Panc1 (cell line): ENCODE results near the gene PLXNA2. TPM values are rescaled to one million over a fixed set of nuclear protein-coding genes. Genes with fewer than 3 reads are reported as not detected.

ENCODE experiments used
- ATAC-seq: fragments of 200-7000 bp; cut with Tn5 transposase; 2 replicates; pipeline ENCODE4 v1.9.1; 2020; ENCODE audit warnings: mild to moderate bottlenecking, moderate library complexity
- BruUV-seq: library from RNA; stranded (reverse); fragments of 400-500 nt; replicated peaks from 2 replicates; lab custom pipeline; 2021; lab: Mats Ljungman, UMichigan
- CTCF ChIA-PET: fragments of 300-600 bp; sonication (Branson Sonifier 250); formaldehyde crosslinking; loops from one replicate; lab custom pipeline; 2022; ENCODE audit warnings: antibody characterized with exemption; lab: Charles Lee
- POLR2A ChIA-PET: fragments of 300-600 bp; sonication (Branson Sonifier 250); formaldehyde crosslinking; loops from one replicate; lab custom pipeline; 2022; ENCODE audit warnings: antibody characterized with exemption; lab: Charles Lee
- DNase-seq: peaks from one replicate; pipeline ENCODE4 v3.0.0-alpha.2; 2010; ENCODE audit warnings: low read depth, low spot score
- H3K27ac ChIP-seq: 2 replicates; pipeline ENCODE4 v1.5.1; 2011; ENCODE audit warnings: mild to moderate bottlenecking, low read length, inconsistent platforms
- H3K27me3 ChIP-seq: fragments of 200-500 bp; sonication (Bioruptor generic); 2 replicates; pipeline ENCODE4 v1.6.0; 2014; ENCODE audit warnings: low read length, inconsistent platforms; ENCODE audit not compliant: control insufficient read depth, insufficient read depth
- H3K36me3 ChIP-seq: fragments of 200-500 bp; sonication (Bioruptor generic); 2 replicates; pipeline ENCODE4 v1.5.1; 2014; ENCODE audit warnings: inconsistent platforms, mild to moderate bottlenecking, low read length, moderate library complexity; ENCODE audit not compliant: control insufficient read depth, insufficient read depth
- H3K4me1 ChIP-seq: 2 replicates; pipeline ENCODE4 v1.5.1; 2011; ENCODE audit warnings: inconsistent platforms, mild to moderate bottlenecking, low read length, moderate library complexity; ENCODE audit not compliant: control insufficient read depth, insufficient read depth
- H3K4me3 ChIP-seq, 2 experiments: 2 replicates each; pipeline ENCODE4 v1.5.1; 2011 to 2012; ENCODE audit warnings: low read depth in 2 of 2, low read length in 2 of 2, mild to moderate bottlenecking in 2 of 2, inconsistent platforms in 1 of 2, moderate library complexity in 1 of 2
- H3K9me3 ChIP-seq: fragments of 200-500 bp; sonication (Bioruptor generic); 2 replicates; pipeline ENCODE4 v1.5.1; 2014; ENCODE audit warnings: low read depth, mild to moderate bottlenecking, inconsistent platforms, low read length, moderate library complexity; ENCODE audit not compliant: control insufficient read depth, insufficient read depth
- POLR2AphosphoS5 ChIP-seq: IDR thresholded peaks from 2 replicates; pipeline ENCODE4 v1.6.1; 2012; ENCODE audit warnings: mild to moderate bottlenecking, low read depth, low read length, moderate library complexity
- SIN3A ChIP-seq: IDR thresholded peaks from 2 replicates; pipeline ENCODE4 v1.6.1; 2012; ENCODE audit warnings: low read depth, mild to moderate bottlenecking, low read length, moderate library complexity, borderline replicate concordance; ENCODE audit not compliant: insufficient read depth
- TCF7L2 ChIP-seq: IDR thresholded peaks from 2 replicates; pipeline ENCODE4 v1.6.1; 2011; ENCODE audit warnings: mild to moderate bottlenecking, low read depth, low read length, inconsistent platforms
- in situ Hi-C: cut with HindIII; loops from 2 replicates; pipeline ENCODE4 v1.10.0; 2016; ENCODE audit warnings: low sequenced_read_pairs, low pct_unique_long_range_greater_than_20kb
- intact Hi-C: fragments of 100-400 bp; cut with micrococcal nuclease; formaldehyde crosslinking; loops from one replicate; pipeline ENCODE4 v1.10.0; 2022; ENCODE audit not compliant: unreplicated experiment
- total RNA-seq: library from RNA; stranded (reverse); gene quantifications from one replicate; pipeline ENCODE4 v1.2.1, GENCODE V29; 2021; ENCODE audit not compliant: unreplicated experiment
- TF ChIP-seq, protein P1 (sequence below): fragments of 450-650 bp; IDR thresholded peaks from 2 replicates; pipeline ENCODE4 v1.5.1; 2017; ENCODE audit warnings: mild to moderate bottlenecking
- TF ChIP-seq, protein P2 (sequence below), 2 experiments: IDR thresholded peaks; 2 replicates each; pipeline ENCODE4 v1.6.1; 2011 to 2012; ENCODE audit warnings: low read depth in 2 of 2, control low read depth in 1 of 2, low read length in 1 of 2, mild to moderate bottlenecking in 1 of 2, moderate library complexity in 1 of 2; ENCODE audit not compliant: insufficient read depth in 1 of 2

The PLXNA2 gene
- total RNA-seq, 1 experiment from 2014 or later = 0.98 TPM

- H3K36me3 ChIP-seq = no peaks in the 10 kb centered on the region
- POLR2A ChIA-PET = no interaction called here
- DNase-seq = no peak
- ATAC-seq = no peak
- H3K27ac ChIP-seq = no peak overlapping the region
- in situ Hi-C loops = no loop called here
- H3K4me1 ChIP-seq = no peaks in the 10 kb centered on the region
- no TSS peak for BruUV-seq
- H3K9me3 ChIP-seq = no peaks in the 10 kb centered on the region
- no peak for TF ChIP-seq TCF7L2
- no peak for TF ChIP-seq SIN3A
- TF ChIP-seq, protein P1, sequence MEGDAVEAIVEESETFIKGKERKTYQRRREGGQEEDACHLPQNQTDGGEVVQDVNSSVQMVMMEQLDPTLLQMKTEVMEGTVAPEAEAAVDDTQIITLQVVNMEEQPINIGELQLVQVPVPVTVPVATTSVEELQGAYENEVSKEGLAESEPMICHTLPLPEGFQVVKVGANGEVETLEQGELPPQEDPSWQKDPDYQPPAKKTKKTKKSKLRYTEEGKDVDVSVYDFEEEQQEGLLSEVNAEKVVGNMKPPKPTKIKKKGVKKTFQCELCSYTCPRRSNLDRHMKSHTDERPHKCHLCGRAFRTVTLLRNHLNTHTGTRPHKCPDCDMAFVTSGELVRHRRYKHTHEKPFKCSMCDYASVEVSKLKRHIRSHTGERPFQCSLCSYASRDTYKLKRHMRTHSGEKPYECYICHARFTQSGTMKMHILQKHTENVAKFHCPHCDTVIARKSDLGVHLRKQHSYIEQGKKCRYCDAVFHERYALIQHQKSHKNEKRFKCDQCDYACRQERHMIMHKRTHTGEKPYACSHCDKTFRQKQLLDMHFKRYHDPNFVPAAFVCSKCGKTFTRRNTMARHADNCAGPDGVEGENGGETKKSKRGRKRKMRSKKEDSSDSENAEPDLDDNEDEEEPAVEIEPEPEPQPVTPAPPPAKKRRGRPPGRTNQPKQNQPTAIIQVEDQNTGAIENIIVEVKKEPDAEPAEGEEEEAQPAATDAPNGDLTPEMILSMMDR = no peak
- TF ChIP-seq POLR2AphosphoS5 = no peak
- TF ChIP-seq, protein P2, sequence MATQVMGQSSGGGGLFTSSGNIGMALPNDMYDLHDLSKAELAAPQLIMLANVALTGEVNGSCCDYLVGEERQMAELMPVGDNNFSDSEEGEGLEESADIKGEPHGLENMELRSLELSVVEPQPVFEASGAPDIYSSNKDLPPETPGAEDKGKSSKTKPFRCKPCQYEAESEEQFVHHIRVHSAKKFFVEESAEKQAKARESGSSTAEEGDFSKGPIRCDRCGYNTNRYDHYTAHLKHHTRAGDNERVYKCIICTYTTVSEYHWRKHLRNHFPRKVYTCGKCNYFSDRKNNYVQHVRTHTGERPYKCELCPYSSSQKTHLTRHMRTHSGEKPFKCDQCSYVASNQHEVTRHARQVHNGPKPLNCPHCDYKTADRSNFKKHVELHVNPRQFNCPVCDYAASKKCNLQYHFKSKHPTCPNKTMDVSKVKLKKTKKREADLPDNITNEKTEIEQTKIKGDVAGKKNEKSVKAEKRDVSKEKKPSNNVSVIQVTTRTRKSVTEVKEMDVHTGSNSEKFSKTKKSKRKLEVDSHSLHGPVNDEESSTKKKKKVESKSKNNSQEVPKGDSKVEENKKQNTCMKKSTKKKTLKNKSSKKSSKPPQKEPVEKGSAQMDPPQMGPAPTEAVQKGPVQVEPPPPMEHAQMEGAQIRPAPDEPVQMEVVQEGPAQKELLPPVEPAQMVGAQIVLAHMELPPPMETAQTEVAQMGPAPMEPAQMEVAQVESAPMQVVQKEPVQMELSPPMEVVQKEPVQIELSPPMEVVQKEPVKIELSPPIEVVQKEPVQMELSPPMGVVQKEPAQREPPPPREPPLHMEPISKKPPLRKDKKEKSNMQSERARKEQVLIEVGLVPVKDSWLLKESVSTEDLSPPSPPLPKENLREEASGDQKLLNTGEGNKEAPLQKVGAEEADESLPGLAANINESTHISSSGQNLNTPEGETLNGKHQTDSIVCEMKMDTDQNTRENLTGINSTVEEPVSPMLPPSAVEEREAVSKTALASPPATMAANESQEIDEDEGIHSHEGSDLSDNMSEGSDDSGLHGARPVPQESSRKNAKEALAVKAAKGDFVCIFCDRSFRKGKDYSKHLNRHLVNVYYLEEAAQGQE (IDR thresholded peaks at IDR 0.05; ENCODE audit: insufficient read depth in 1 of 2, low read depth in 2 of 2, low read length in 1 of 2) = no peak
- intact Hi-C loops = no loop called here
- CTCF ChIA-PET = no interaction called here
- H3K4me3 ChIP-seq = no peak overlapping the region
- H3K27me3 ChIP-seq = no peaks in the 10 kb centered on the region
Observed at GRCh38 chr1:208006258-208006920, 237.8 kb downstream of the PLXNA2 start.

DNA sequence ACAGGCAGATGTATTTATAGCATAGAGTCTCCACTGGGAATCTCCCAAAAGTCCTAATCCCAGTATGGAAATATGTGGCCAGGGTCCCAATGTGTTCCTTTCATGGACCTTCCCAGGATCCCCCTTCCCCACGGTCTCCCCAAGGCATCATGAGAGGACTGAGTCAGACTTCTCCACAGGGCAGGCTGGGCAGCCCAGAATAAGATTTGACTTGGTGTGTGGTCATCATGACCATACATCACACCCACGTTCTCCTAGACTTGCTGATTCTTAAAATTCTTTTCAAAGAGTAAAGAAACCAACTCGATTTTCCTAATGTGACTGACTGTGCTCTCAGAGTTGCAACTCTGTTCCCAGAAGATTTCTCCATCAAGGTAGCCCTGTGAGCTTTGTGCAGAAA is 239.3 kb downstream of the PLXNA2 start:
- Histone ChIP-seq H3K4me3 (no peak overlapping the region), H3K27me3 (no peaks in the 10 kb centered on the region), H3K9me3 (no peaks in the 10 kb centered on the region), H3K4me1 (no peaks in the 10 kb centered on the region), H3K27ac (no peak overlapping the region), H3K36me3 (no peaks in the 10 kb centered on the region)
- ATAC-seq (no peak), DNase-seq (no peak)
- intact Hi-C loops (no loop called here), in situ Hi-C loops (no loop called here)
- TF ChIP-seq POLR2AphosphoS5 = no peak
- no TSS peak for BruUV-seq
- POLR2A ChIA-PET = no interaction called here
- CTCF ChIA-PET = no interaction called here

- intact Hi-C loops (no loop called here), in situ Hi-C loops (no loop called here)
- CTCF ChIA-PET = no interaction called here
Observed at GRCh38 chr1:208003241-208003640, 240.9 kb downstream of the PLXNA2 start.

More at GRCh38 chr1:208003241-208003640, 240.9 kb downstream of the PLXNA2 start:
- no TSS peak for BruUV-seq
- Histone ChIP-seq H3K9me3 (no peaks in the 10 kb centered on the region), H3K27ac (no peak overlapping the region), H3K27me3 (no peaks in the 10 kb centered on the region; the same call in 1 of the 2 replicates), H3K4me3 (no peak overlapping the region), H3K4me1 (no peaks in the 10 kb centered on the region), H3K36me3 (no peaks in the 10 kb centered on the region)
- ATAC-seq (no peak), DNase-seq (no peak)
- POLR2A ChIA-PET = no interaction called here
- TF ChIP-seq, protein P2 (IDR thresholded peaks at IDR 0.05; ENCODE audit: insufficient read depth in 1 of 2, low read depth in 2 of 2, low read length in 1 of 2) = no peak
- TF ChIP-seq, protein P1 = no peak
- no peak for TF ChIP-seq POLR2AphosphoS5
- TF ChIP-seq TCF7L2 = no peak
- no peak for TF ChIP-seq SIN3A
